ENCODE measurements around the gene CDH12. TPM values are rescaled to one million over a fixed set of nuclear protein-coding genes. Genes with fewer than 3 reads are reported as not detected.

Gene CDH12
- total RNA-seq, 1 experiment from 2014 or later = not detected

DNA sequence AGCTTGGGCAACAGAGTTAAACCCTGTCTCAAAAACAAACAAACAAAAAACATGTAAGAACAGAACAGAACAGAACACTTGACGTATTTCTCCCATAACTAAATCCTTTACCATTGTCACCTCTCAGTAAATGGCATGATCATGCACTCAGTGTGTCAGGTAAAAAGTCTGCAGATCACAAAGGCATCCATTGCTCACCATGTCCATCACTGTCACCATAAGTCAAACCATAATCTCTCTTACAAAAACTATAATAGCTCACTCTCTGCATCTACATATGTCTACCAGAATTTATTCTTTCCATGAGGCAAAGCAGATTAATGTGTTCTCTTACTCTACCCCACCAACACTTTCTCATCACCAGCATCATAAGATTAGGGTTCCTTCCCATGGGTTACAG lies 387.5 kb downstream of the CDH12 start:
- CTCF ChIA-PET = no interaction called here
- DNase-seq (ENCODE audit: low read depth, low spot score) (no peak), ATAC-seq (no peak)
- peaks cover 3 to 27% of the 10 kb centered on the region in 2 experiments; a peak in 3 of 4 replicates for H3K9me3 ChIP-seq (ENCODE audit: control insufficient read depth in 1 of 2, insufficient read depth in 1 of 2, low read depth in 1 of 2, low read length in 2 of 2)
- intact Hi-C loops (cut with micrococcal nuclease) = no loop called here
- no peak overlapping the region for H3K9ac ChIP-seq (ENCODE audit: low read length)
- H2AFZ ChIP-seq (ENCODE audit: low read depth, low read length, poor library complexity, severe bottlenecking) = no peak overlapping the region
- H3K79me2 ChIP-seq (ENCODE audit: insufficient read depth, low read length) = no peaks in the 10 kb centered on the region
- no peaks in the 10 kb centered on the region; a peak in 1 of 4 replicates for H3K36me3 ChIP-seq (ENCODE audit: control insufficient read depth in 1 of 2, insufficient read depth in 2 of 2, low read length in 2 of 2)
- no peaks in the 10 kb centered on the region for H4K20me1 ChIP-seq (ENCODE audit: insufficient read depth)
- H3K4me1 ChIP-seq (ENCODE audit: control insufficient read depth in 1 of 2, insufficient read depth in 2 of 2, low read length in 2 of 2) = no peaks in the 10 kb centered on the region
- RAD21 ChIA-PET (ENCODE audit: low non-redundant PET in 1 of 2, low total read pairs in 2 of 2, uncharacterized antibody in 2 of 2, unreplicated experiment in 2 of 2) = no interaction called here
- no peak overlapping the region for H3K4me3 ChIP-seq (replicated peaks in 1 of 2; ENCODE audit: low read depth in 1 of 2, low read length in 2 of 2)
- no peaks in the 10 kb centered on the region for H3K9me2 ChIP-seq (ENCODE audit: insufficient read depth)
- TF ChIP-seq SIN3A (IDR thresholded peaks at IDR 0.05; ENCODE audit: low read depth) (no peak), POLR2AphosphoS5 (IDR thresholded peaks at IDR 0.05; ENCODE audit: low read depth, low read length) (no peak), SP1 (IDR thresholded peaks at IDR 0.05; ENCODE audit: low read depth) (no peak), JUND (IDR thresholded peaks at IDR 0.05) (no peak), EZH2 (IDR thresholded peaks at IDR 0.05) (no peak)
- no peaks in the 10 kb centered on the region for H3K27me3 ChIP-seq (ENCODE audit: insufficient read depth, low read length)
- BruUV-seq (replicated peaks) = no TSS peak
- no peak overlapping the region for H3K27ac ChIP-seq (ENCODE audit: low read depth, low read length)
- H3K4me2 ChIP-seq (ENCODE audit: low read length) = no peak overlapping the region
- POLR2A ChIA-PET = no interaction called here

- Histone ChIP-seq H4K20me1 (ENCODE audit: insufficient read depth) (no peaks in the 10 kb centered on the region), H3K36me3 (ENCODE audit: control insufficient read depth in 1 of 2, insufficient read depth in 2 of 2, low read length in 2 of 2) (no peaks in the 10 kb centered on the region; a peak in 1 of 4 replicates), H2AFZ (ENCODE audit: low read depth, low read length, poor library complexity, severe bottlenecking) (no peak overlapping the region), H3K4me2 (ENCODE audit: low read length) (no peak overlapping the region), H3K4me1 (ENCODE audit: control insufficient read depth in 1 of 2, insufficient read depth in 2 of 2, low read length in 2 of 2) (no peaks in the 10 kb centered on the region), H3K9me2 (ENCODE audit: insufficient read depth) (no peaks in the 10 kb centered on the region), H3K4me3 (replicated peaks in 1 of 2; ENCODE audit: low read depth in 1 of 2, low read length in 2 of 2) (no peak overlapping the region), H3K79me2 (ENCODE audit: insufficient read depth, low read length) (no peaks in the 10 kb centered on the region), H3K27ac (ENCODE audit: low read depth, low read length) (no peak overlapping the region), H3K9me3 (ENCODE audit: control insufficient read depth in 1 of 2, insufficient read depth in 1 of 2, low read depth in 1 of 2, low read length in 2 of 2) (peaks cover 3 to 27% of the 10 kb centered on the region in 2 experiments; a peak in 3 of 4 replicates), H3K27me3 (ENCODE audit: insufficient read depth, low read length) (no peaks in the 10 kb centered on the region), H3K9ac (ENCODE audit: low read length) (no peak overlapping the region)
- no peak for ATAC-seq
- BruUV-seq (replicated peaks) = no TSS peak
- CTCF ChIA-PET = no interaction called here
- intact Hi-C loops (cut with micrococcal nuclease) = no loop called here
- POLR2A ChIA-PET = no interaction called here
- DNase-seq (ENCODE audit: low read depth, low spot score) = no peak
- TF ChIP-seq FOSL1 (IDR thresholded peaks at IDR 0.05; ENCODE audit: low read depth) (no peak), TCF7L2 (IDR thresholded peaks at IDR 0.05; ENCODE audit: borderline replicate concordance, extremely low read depth, insufficient read depth, insufficient read length) (no peak), ZFX (IDR thresholded peaks at IDR 0.05) (no peak), EZH2phosphoT487 (IDR thresholded peaks at IDR 0.05; ENCODE audit: borderline replicate concordance) (no peak), CBX3 (IDR thresholded peaks at IDR 0.05; ENCODE audit: low read depth) (no peak), EGR1 (IDR thresholded peaks at IDR 0.05; ENCODE audit: low read depth) (no peak), POLR2AphosphoS5 (IDR thresholded peaks at IDR 0.05; ENCODE audit: low read depth, low read length) (no peak)
- TF ChIP-seq, protein P1, sequence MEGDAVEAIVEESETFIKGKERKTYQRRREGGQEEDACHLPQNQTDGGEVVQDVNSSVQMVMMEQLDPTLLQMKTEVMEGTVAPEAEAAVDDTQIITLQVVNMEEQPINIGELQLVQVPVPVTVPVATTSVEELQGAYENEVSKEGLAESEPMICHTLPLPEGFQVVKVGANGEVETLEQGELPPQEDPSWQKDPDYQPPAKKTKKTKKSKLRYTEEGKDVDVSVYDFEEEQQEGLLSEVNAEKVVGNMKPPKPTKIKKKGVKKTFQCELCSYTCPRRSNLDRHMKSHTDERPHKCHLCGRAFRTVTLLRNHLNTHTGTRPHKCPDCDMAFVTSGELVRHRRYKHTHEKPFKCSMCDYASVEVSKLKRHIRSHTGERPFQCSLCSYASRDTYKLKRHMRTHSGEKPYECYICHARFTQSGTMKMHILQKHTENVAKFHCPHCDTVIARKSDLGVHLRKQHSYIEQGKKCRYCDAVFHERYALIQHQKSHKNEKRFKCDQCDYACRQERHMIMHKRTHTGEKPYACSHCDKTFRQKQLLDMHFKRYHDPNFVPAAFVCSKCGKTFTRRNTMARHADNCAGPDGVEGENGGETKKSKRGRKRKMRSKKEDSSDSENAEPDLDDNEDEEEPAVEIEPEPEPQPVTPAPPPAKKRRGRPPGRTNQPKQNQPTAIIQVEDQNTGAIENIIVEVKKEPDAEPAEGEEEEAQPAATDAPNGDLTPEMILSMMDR (IDR thresholded peaks at IDR 0.05 in 2 of 3, conservative IDR thresholded peaks at IDR 0.05 in 1 of 3; ENCODE audit: borderline replicate concordance in 1 of 3, insufficient read depth in 1 of 3, low read depth in 2 of 3, low read length in 2 of 3) = no peak
- TF ChIP-seq, protein P2, sequence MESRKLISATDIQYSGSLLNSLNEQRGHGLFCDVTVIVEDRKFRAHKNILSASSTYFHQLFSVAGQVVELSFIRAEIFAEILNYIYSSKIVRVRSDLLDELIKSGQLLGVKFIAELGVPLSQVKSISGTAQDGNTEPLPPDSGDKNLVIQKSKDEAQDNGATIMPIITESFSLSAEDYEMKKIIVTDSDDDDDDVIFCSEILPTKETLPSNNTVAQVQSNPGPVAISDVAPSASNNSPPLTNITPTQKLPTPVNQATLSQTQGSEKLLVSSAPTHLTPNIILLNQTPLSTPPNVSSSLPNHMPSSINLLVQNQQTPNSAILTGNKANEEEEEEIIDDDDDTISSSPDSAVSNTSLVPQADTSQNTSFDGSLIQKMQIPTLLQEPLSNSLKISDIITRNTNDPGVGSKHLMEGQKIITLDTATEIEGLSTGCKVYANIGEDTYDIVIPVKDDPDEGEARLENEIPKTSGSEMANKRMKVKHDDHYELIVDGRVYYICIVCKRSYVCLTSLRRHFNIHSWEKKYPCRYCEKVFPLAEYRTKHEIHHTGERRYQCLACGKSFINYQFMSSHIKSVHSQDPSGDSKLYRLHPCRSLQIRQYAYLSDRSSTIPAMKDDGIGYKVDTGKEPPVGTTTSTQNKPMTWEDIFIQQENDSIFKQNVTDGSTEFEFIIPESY (IDR thresholded peaks at IDR 0.05; ENCODE audit: extremely low read depth, insufficient replicate concordance, low read length) = no peak
- TF ChIP-seq, protein P3, sequence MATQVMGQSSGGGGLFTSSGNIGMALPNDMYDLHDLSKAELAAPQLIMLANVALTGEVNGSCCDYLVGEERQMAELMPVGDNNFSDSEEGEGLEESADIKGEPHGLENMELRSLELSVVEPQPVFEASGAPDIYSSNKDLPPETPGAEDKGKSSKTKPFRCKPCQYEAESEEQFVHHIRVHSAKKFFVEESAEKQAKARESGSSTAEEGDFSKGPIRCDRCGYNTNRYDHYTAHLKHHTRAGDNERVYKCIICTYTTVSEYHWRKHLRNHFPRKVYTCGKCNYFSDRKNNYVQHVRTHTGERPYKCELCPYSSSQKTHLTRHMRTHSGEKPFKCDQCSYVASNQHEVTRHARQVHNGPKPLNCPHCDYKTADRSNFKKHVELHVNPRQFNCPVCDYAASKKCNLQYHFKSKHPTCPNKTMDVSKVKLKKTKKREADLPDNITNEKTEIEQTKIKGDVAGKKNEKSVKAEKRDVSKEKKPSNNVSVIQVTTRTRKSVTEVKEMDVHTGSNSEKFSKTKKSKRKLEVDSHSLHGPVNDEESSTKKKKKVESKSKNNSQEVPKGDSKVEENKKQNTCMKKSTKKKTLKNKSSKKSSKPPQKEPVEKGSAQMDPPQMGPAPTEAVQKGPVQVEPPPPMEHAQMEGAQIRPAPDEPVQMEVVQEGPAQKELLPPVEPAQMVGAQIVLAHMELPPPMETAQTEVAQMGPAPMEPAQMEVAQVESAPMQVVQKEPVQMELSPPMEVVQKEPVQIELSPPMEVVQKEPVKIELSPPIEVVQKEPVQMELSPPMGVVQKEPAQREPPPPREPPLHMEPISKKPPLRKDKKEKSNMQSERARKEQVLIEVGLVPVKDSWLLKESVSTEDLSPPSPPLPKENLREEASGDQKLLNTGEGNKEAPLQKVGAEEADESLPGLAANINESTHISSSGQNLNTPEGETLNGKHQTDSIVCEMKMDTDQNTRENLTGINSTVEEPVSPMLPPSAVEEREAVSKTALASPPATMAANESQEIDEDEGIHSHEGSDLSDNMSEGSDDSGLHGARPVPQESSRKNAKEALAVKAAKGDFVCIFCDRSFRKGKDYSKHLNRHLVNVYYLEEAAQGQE (IDR thresholded peaks at IDR 0.05; ENCODE audit: low read depth) = no peak
- RAD21 ChIA-PET (ENCODE audit: low non-redundant PET in 1 of 2, low total read pairs in 2 of 2, uncharacterized antibody in 2 of 2, unreplicated experiment in 2 of 2) = no interaction called here
These were observed 388.0 kb downstream of the CDH12 start for GRCh38 chr5:22465177-22465576.
